NCI-H2227 treated with DMSO at 0.1 percent for 48 hours (cell line): Measurements from ENCODE around the gene TRPM3.

ENCODE experiments used
- DNase-seq: peaks from one replicate; lab custom pipeline; 2025; lab: John Stamatoyannopoulos, UW

Gene TRPM3

GRCh38 chr9:70553707-70554673 lies 567.4 kb downstream of the TRPM3 start:
- no peak for DNase-seq

- no peak for DNase-seq
Measured at GRCh38 chr9:70552561-70552960, 568.9 kb downstream of the TRPM3 start.

DNA sequence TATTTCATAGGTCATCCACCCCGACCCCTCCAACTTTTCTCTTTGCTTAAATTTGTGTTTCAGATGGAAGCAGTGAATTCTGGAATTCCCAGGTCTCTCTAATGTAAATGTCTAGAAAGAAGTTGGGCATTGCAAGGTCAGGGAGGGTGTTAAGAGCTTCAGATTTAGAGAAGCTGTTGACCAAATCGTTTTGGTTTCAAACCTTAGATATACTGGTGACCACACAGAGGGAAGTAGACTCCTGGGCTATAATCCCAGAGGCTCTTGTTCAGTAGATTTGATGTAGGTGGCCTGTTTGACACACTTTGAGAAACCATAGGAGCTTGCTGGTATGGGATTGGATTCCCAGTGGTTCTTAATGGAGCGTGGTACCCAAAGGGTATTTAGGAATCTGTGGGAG lies 569.6 kb downstream of the TRPM3 start:
- DNase-seq: no peak

DNA sequence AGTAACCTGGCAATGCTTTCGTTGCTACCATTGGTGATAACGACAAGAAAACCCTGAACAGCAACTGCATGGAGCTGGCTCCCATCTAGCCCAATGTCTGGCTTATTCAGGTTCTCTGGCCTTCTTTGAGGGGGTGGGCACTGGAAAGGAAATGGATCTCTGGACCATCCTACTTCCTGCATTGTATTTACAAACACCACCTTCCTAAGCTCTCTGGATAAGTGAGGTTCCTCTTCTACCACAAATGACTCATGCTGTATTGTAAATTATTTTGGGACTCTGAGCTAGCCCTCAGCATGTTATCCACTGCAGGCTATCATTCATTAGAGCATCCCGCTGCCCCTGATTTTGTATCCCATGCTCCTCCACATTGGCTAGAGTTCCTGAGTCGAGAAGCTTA lies 570.0 kb downstream of the TRPM3 start:
- no peak for DNase-seq

DNA sequence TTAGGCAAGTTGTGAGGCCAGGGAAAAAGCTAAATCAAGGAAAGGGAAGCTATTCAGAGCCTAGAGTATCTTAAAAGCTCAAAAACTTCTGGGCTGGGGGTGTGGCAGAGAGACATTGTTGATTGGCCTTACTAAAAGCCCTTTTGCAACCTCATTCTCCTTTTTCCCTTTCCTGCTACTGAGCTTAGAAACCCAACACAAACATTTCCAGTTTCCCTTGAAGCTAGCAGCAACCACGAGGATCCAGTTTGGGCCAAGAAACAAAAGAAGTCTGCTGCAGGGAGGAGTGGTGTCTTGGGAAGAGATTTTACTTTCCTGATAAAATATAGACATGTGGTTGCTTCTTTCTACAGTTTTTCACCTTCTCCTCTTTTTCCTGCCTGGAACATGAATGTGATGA lies 571.5 kb downstream of the TRPM3 start:
- no peak for DNase-seq

DNA sequence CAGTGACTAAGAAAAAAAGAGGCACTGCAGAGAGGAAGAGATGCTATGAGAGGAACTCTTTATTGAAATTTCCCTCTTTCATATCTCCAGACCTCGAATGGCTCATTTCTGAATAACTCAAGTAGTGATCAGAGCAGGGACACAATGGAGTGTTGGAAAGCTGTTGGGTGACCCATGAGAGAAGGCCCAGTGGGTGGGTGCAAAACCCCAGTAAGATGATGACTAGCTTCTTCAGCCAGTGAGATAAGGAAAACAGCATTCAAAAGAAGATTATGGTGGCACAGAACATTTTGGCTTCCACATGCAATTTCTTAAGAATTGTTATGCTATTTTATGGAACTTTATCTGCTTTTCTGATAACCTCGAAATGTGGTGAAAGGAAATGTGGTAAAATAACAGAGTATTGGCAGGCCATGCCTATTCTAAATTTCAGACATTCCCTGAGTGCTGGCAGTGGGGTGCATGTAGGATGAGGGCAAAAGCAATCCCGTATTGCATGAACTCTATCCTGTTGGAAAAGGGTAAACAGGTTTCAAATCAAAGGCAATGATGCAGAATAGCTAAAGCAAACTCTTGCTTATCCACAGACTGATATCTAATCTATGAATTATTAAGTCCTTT lies 579.0 kb downstream of the TRPM3 start:
- no peak for DNase-seq

DNA sequence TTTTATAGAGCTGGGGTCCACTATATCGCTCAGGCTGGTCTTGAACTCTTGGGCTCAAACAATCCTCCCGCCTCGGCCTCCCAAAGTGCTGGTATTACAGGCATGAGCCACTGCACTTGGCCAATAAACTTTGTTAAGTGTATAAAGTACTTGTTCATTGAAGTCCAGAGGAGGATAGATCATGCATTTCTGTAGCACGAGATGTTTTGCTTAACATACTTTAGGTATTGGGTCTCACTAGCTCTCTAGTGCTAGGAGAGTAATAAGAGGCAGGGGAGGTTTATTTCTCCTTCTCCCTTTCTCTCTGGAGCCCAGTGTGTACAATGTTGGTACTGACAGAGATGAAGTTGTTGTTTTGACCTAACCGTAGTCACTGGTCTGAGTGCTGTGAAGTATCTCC lies 581.4 kb downstream of the TRPM3 start:
- no peak for DNase-seq

- DNase-seq: no peak
Measured at GRCh38 chr9:70539526-70539925, 581.9 kb downstream of the TRPM3 start.

DNA sequence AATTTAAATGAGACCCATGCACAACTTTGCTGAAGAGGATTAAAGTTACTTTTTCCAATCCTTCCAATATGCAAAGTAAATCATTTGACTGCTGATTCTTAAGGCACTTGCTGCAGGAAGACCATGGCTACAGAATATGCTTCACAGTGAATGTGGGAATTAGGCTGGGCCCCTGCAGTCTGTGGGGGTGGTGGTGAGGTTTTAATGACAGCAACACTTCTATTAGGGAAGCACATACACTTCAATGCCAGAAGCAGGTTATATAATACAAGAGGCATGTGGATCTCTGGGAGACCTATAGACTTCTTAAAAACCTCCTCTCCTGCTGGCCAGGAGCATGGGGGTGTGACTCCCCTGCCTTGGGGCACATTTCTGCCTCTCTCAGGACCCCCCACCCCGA lies 582.4 kb downstream of the TRPM3 start:
- DNase-seq: no peak

GRCh38 chr9:70537084-70537483 lies 584.3 kb downstream of the TRPM3 start:
- no peak for DNase-seq

GRCh38 chr9:70535546-70536323 lies 585.7 kb downstream of the TRPM3 start:
- no peak for DNase-seq

DNA sequence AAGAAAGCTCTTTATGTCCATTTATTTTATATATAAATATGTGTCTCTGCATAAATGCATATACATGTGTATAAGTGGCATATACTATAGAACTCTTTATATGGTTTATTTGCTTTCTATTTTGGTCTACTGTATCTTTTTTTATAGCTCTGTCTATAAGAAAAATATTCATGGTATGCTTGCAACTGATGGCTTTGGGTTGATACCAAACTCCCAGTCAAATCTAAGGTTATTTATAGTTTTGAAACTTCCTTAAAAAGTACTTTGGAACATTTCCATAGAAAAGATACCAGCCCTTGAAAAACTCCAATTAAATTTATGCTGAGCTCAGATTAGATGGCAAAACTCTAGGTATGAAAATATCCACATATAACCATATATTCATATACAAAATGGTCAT lies 587.0 kb downstream of the TRPM3 start:
- no peak for DNase-seq

DNA sequence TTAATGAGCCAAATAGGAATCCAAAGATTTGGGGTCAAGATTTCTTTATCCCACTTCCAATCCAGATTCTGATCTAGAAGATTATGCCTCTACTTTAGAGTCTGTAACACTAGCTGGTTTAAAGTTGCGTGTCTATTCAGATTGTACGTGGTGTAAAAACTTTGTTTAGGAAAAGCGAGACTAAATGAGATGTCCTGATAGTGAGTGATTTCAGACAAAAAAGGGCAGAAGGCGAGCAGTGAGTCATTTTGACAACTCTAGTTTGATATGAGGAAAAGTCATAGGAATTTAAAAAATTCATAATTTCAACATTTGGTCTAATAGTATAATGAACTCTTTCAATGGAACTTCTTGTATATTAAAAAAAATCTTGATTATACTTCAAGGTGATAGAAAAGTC lies 587.4 kb downstream of the TRPM3 start:
- no peak for DNase-seq

DNA sequence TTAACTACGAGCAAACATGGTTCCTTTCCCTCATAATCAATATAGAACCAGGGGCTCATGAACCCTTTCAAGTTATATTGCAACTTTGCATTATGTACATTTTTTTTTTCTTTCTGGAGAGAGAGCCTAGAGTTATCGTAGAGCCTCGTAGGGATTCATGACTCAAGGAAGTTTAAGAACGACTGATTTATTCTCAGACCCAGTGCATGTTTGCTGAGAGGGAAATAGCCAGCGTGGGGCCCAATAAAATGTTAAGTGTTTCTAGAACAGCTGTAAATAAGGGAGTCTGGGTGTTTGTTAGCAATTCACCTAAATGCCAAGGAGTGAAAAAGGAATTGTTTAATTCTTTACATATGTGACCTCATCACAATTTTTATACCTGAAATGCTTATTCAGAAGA lies 587.9 kb downstream of the TRPM3 start:
- no peak for DNase-seq

DNA sequence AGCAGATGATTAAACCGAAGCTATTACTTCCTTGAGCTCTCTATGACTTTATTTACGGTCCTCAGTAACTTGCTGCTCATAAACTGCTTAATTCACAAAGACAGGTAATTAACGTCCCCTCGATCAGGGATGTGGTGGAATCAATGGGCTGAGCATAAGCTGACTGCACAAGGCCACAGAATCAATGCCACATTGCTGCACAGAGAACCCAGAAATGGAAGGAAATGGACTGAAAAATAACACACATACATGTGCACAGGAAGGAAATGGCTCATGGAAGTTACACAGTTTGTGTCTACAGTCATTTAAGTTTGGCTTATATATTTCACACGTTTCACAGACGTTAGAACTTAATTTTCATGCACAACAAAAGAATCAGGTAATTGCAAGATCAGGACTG lies 588.7 kb downstream of the TRPM3 start:
- DNase-seq: no peak

GRCh38 chr9:70531311-70531710 lies 590.1 kb downstream of the TRPM3 start:
- DNase-seq: no peak

- DNase-seq: no peak
Measured at GRCh38 chr9:70530716-70531115, 590.7 kb downstream of the TRPM3 start.

- no peak for DNase-seq
Measured at GRCh38 chr9:70529833-70530232, 591.6 kb downstream of the TRPM3 start.

GRCh38 chr9:70529377-70529776 lies 592.0 kb downstream of the TRPM3 start:
- no peak for DNase-seq

GRCh38 chr9:70526902-70527301 lies 594.5 kb downstream of the TRPM3 start:
- DNase-seq: no peak

GRCh38 chr9:70525519-70525918 lies 595.9 kb downstream of the TRPM3 start:
- DNase-seq: no peak

- DNase-seq: no peak
Measured at GRCh38 chr9:70519912-70520724, 601.3 kb downstream of the TRPM3 start.
